ENCODE data around the gene CEP68.

- TF ChIP-seq CTCF (IDR thresholded peaks at IDR 0.05) (no peak), POLR2A (IDR thresholded peaks at IDR 0.05) (no peak)
These were observed 40.7 kb downstream of the CEP68 start for GRCh38 chr2:65096948-65097347.
